ENCODE measurements around the gene VPS4A. TPM values are rescaled to one million over a fixed set of nuclear protein-coding genes. Genes with fewer than 3 reads are reported as not detected.

Gene VPS4A
- total and polyA plus RNA-seq, 2 of the 4 experiments (the other 2 are of a cell fraction): 23.3 to 25.2 TPM

DNA sequence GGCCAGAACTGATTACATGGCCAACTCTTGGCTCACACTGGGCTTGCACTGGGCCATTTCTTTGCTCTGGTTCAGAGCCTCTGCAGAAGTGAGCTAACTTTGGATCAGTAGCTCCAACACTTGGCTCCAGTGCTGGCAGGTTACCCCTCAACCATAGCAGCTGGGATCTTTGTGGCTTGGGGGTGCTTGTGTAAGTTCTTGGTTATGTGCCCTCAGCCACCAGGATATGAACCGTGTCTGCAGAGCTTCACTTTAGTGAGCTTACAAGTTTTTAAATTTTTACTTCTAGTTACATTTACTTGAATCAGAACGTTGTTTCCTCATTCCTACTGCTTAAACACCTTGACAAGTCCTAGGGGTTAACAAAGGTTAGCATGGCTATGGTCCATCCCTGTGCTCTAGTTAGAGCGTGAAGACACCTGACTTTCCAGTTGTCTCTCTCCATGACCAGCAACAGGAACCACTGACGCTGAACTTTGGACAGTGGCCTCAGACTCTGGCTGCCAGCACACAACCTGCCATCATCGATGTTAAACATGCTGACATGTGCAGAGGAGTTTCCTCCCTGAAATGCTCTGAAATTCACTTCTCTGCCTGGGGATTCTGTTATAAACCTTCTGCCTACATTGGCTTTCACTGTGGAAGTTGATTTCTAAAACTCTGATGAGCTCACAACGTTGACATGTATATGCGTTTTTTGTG, 15.2 kb downstream of the VPS4A start:
- Histone ChIP-seq H2BK120ac (ENCODE audit: low read depth, low read length) (no peak overlapping the region), H2BK5ac (ENCODE audit: low read depth, low read length, poor library complexity, severe bottlenecking) (no peak overlapping the region), H2BK20ac (ENCODE audit: low read depth, low read length) (no peak overlapping the region), H2AK5ac (ENCODE audit: low read depth, low read length) (no peak overlapping the region), H3K27ac (ENCODE audit: insufficient read depth, low read length) (no peak overlapping the region), H3K27me3 (ENCODE audit: control insufficient read depth, insufficient read depth, low read length) (no peaks in the 10 kb centered on the region), H4K5ac (ENCODE audit: low read depth, low read length) (no peak overlapping the region), H3K4me1 (ENCODE audit: control insufficient read depth, insufficient read depth, low read length) (peaks cover 12% of the 10 kb centered on the region), H2BK15ac (ENCODE audit: low read depth, low read length) (no peak overlapping the region), H3K4ac (ENCODE audit: low read depth, low read length) (no peak overlapping the region), H3K36me3 (ENCODE audit: control insufficient read depth, insufficient read depth, low read length) (peaks cover 50% of the 10 kb centered on the region), H2AK9ac (replicated peaks; ENCODE audit: low read depth, low read length, poor library complexity) (peak overlapping the region; percentile 52), H3K9me1 (ENCODE audit: insufficient read depth, low read length) (peaks cover 13% of the 10 kb centered on the region), H3K14ac (replicated peaks; ENCODE audit: low read depth, low read length) (no peak overlapping the region), H4K8ac (ENCODE audit: low read depth in 2 of 2, low read length in 2 of 2) (no peak overlapping the region), H3K4me3 (ENCODE audit: insufficient read depth, low read depth, low read length) (no peak overlapping the region), H3K9ac (ENCODE audit: low read depth, low read length) (no peak overlapping the region), H3K23ac (ENCODE audit: low read depth, low read length) (no peak overlapping the region), H3K9me3 (ENCODE audit: control insufficient read depth, insufficient read depth, low read length) (no peaks in the 10 kb centered on the region), H2AFZ (replicated peaks; ENCODE audit: low read length, poor library complexity) (no peak overlapping the region), H3K79me1 (ENCODE audit: low read depth in 1 of 2, low read length in 2 of 2) (peaks cover 38 to 82% of the 10 kb centered on the region in 2 experiments), H4K20me1 (ENCODE audit: insufficient read depth, low read length) (peaks cover 72% of the 10 kb centered on the region), H3K18ac (ENCODE audit: low read depth, low read length) (no peak overlapping the region), H3K56ac (ENCODE audit: extremely low read depth, insufficient read depth, low read length) (no peak overlapping the region), H4K91ac (ENCODE audit: insufficient read depth, low read depth, low read length) (no peak overlapping the region), H3K4me2 (ENCODE audit: low read depth, low read length) (no peak overlapping the region)
- ATAC-seq (ENCODE audit: low read depth) (no peak), DNase-seq (no peak)
- in situ Hi-C loops (cut with MboI; ENCODE audit: low sequenced_read_pairs) (no loop called here), dilution Hi-C loops (cut with HindIII; ENCODE audit: low sequenced_read_pairs, unreplicated experiment) (no loop called here), intact Hi-C loops (cut with micrococcal nuclease) (no loop called here)
- no peak for TF ChIP-seq MXI1 (IDR thresholded peaks at IDR 0.05; ENCODE audit: borderline replicate concordance, low read depth, low read length)
- no peak for TF ChIP-seq MAFK (IDR thresholded peaks at IDR 0.05; ENCODE audit: low read depth, low read length)
- no peak for TF ChIP-seq FOS (IDR thresholded peaks at IDR 0.05; ENCODE audit: low read depth, low read length)
- TF ChIP-seq RCOR1 (IDR thresholded peaks at IDR 0.05; ENCODE audit: insufficient replicate concordance, low read length): no peak
- TF ChIP-seq BHLHE40 (IDR thresholded peaks at IDR 0.05; ENCODE audit: low read depth, low read length): no peak
- TF ChIP-seq, protein P1, sequence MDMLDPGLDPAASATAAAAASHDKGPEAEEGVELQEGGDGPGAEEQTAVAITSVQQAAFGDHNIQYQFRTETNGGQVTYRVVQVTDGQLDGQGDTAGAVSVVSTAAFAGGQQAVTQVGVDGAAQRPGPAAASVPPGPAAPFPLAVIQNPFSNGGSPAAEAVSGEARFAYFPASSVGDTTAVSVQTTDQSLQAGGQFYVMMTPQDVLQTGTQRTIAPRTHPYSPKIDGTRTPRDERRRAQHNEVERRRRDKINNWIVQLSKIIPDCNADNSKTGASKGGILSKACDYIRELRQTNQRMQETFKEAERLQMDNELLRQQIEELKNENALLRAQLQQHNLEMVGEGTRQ (IDR thresholded peaks at IDR 0.05; ENCODE audit: low read depth, low read length): no peak
- no peak for TF ChIP-seq POLR2A (IDR thresholded peaks at IDR 0.05; ENCODE audit: low read depth, low read length)
- TF ChIP-seq, protein P2, sequence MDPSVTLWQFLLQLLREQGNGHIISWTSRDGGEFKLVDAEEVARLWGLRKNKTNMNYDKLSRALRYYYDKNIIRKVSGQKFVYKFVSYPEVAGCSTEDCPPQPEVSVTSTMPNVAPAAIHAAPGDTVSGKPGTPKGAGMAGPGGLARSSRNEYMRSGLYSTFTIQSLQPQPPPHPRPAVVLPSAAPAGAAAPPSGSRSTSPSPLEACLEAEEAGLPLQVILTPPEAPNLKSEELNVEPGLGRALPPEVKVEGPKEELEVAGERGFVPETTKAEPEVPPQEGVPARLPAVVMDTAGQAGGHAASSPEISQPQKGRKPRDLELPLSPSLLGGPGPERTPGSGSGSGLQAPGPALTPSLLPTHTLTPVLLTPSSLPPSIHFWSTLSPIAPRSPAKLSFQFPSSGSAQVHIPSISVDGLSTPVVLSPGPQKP (IDR thresholded peaks at IDR 0.05; ENCODE audit: borderline replicate concordance, low read depth, low read length): no peak
- no peak for TF ChIP-seq CHD1 (IDR thresholded peaks at IDR 0.05; ENCODE audit: low read depth, low read length)
- no peak for TF ChIP-seq MAZ (IDR thresholded peaks at IDR 0.05; ENCODE audit: borderline replicate concordance, low read depth, low read length)
- TF ChIP-seq RFX5 (IDR thresholded peaks at IDR 0.05; ENCODE audit: low read depth, low read length): no peak
- no peak for TF ChIP-seq NFE2L2 (IDR thresholded peaks at IDR 0.05; ENCODE audit: low read depth, low read length)
- no peak for TF ChIP-seq CEBPB (IDR thresholded peaks at IDR 0.05; ENCODE audit: low read depth, low read length)
- TF ChIP-seq SMC3 (IDR thresholded peaks at IDR 0.05; ENCODE audit: low read depth, low read length): no peak
- TF ChIP-seq, protein P3, sequence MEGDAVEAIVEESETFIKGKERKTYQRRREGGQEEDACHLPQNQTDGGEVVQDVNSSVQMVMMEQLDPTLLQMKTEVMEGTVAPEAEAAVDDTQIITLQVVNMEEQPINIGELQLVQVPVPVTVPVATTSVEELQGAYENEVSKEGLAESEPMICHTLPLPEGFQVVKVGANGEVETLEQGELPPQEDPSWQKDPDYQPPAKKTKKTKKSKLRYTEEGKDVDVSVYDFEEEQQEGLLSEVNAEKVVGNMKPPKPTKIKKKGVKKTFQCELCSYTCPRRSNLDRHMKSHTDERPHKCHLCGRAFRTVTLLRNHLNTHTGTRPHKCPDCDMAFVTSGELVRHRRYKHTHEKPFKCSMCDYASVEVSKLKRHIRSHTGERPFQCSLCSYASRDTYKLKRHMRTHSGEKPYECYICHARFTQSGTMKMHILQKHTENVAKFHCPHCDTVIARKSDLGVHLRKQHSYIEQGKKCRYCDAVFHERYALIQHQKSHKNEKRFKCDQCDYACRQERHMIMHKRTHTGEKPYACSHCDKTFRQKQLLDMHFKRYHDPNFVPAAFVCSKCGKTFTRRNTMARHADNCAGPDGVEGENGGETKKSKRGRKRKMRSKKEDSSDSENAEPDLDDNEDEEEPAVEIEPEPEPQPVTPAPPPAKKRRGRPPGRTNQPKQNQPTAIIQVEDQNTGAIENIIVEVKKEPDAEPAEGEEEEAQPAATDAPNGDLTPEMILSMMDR (conservative IDR thresholded peaks at IDR 0.05; ENCODE audit: low read depth, low read length): no peak
- TF ChIP-seq RAD21 (IDR thresholded peaks at IDR 0.05; ENCODE audit: low read length): no peak
- ChIA-PET CTCF (interaction anchor here (0.6 kb wide), 1 partner anchor 167 kb away, joined by 3 read pairs; no protein-coding TSS in a partner anchor), POLR2A (ENCODE audit: unreplicated experiment) (interaction anchor here (0.5 kb wide), 1 partner anchor 66 kb away, joined by 3 read pairs; no protein-coding TSS in a partner anchor)
- WGBS, 2 experiments (ENCODE audit: extremely low coverage in 2 of 2, insufficient read length in 1 of 2): 89% methylated on average over 4 of the region's 7 CpGs; no CpG with 5 or more reads in 1 of the 2 experiments
- no TSS peak for BruUV-seq (replicated peaks)

All from IMR-90 (cell line).